Measurements from ENCODE around the gene RTKN2.

DNA sequence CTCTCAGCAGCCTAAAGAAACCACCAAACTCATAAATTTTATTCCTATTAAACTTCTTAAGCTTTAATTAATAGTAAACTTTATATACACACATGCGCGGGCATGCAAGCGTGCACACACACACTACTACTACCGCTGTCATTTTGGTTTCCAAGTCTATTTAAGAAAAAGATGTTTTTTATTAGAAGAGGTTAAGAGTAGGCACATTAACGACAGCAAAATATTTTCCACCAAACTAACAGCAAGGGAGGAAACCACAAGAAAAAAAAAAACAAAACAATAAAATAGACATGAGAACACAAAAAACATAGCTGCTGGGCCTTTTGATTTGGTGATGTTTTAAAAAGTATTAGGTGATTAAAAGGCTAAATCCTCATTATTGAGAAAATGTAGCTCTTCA lies 28.6 kb downstream of the RTKN2 start:
- TF ChIP-seq, protein P1, sequence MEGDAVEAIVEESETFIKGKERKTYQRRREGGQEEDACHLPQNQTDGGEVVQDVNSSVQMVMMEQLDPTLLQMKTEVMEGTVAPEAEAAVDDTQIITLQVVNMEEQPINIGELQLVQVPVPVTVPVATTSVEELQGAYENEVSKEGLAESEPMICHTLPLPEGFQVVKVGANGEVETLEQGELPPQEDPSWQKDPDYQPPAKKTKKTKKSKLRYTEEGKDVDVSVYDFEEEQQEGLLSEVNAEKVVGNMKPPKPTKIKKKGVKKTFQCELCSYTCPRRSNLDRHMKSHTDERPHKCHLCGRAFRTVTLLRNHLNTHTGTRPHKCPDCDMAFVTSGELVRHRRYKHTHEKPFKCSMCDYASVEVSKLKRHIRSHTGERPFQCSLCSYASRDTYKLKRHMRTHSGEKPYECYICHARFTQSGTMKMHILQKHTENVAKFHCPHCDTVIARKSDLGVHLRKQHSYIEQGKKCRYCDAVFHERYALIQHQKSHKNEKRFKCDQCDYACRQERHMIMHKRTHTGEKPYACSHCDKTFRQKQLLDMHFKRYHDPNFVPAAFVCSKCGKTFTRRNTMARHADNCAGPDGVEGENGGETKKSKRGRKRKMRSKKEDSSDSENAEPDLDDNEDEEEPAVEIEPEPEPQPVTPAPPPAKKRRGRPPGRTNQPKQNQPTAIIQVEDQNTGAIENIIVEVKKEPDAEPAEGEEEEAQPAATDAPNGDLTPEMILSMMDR (IDR thresholded peaks at IDR 0.05), result no peak
- TF ChIP-seq POLR2A (IDR thresholded peaks at IDR 0.05) (no peak), EP300 (IDR thresholded peaks at IDR 0.05) (no peak)
